Activated CD8-positive, alpha-beta T cell treated with anti-CD3 and anti-CD28 coated beads for 36 hours (primary cell): Measurements from ENCODE around the gene PCDHA1. TPM values are rescaled to one million over a fixed set of nuclear protein-coding genes. Genes with fewer than 3 reads are reported as not detected.

Experiments used
- ATAC-seq: fragments of 200-7000 bp; cut with Tn5 transposase; one replicate; pipeline ENCODE4 v1.10.0; 2021; ENCODE audit warnings: mild to moderate bottlenecking, moderate library complexity
- CTCF ChIA-PET: fragments of 350-600 bp; sonication (Branson Sonifier 250); formaldehyde crosslinking; loops from one replicate; lab custom pipeline; 2021; ENCODE audit warnings: antibody characterized with exemption; lab: Charles Lee
- POLR2A ChIA-PET: fragments of 350-600 bp; sonication (Branson Sonifier 250); formaldehyde crosslinking; loops from one replicate; lab custom pipeline; 2021; ENCODE audit warnings: antibody characterized with exemption; lab: Charles Lee
- DNase-seq: peaks from one replicate; pipeline ENCODE4 v3.0.0-alpha.2; 2020
- H3K27ac Mint-ChIP-seq: one replicate; pipeline ENCODE4 v1.8.0; 2021; ENCODE audit warnings: mild to moderate bottlenecking, mixed read lengths
- H3K27me3 Mint-ChIP-seq: one replicate; pipeline ENCODE4 v1.8.0; 2021; ENCODE audit warnings: mixed read lengths
- H3K36me3 Mint-ChIP-seq: one replicate; pipeline ENCODE4 v1.8.0; 2021; ENCODE audit warnings: low read depth, mixed read lengths
- H3K4me1 Mint-ChIP-seq: one replicate; pipeline ENCODE4 v1.8.0; 2021; ENCODE audit warnings: low read depth, mixed read lengths
- H3K4me3 Mint-ChIP-seq: one replicate; pipeline ENCODE4 v1.8.0; 2021; ENCODE audit warnings: mild to moderate bottlenecking, moderate library complexity, mixed read lengths
- H3K9me3 Mint-ChIP-seq: one replicate; pipeline ENCODE4 v1.8.0; 2021; ENCODE audit warnings: mixed read lengths
- intact Hi-C: fragments of 100-400 bp; cut with micrococcal nuclease; formaldehyde crosslinking; loops from one replicate; pipeline ENCODE4 v1.10.0; 2022
- total RNA-seq, 2 experiments: library from RNA; stranded (reverse); gene quantifications; one replicate each; pipeline ENCODE4 v1.2.3, GENCODE V29; 2021
- TF ChIP-seq, protein P1 (sequence below): fragments of 200-600 bp; IDR thresholded peaks from one replicate; pipeline ENCODE4 v1.8.0; 2022; ENCODE audit warnings: antibody characterized with exemption, mild to moderate bottlenecking

The PCDHA1 gene
- total RNA-seq, 2 experiments from 2014 or later = not detected

GRCh38 chr5:140877262-140877581 lies 91.3 kb downstream of the PCDHA1 start:
- intact Hi-C loops = no loop called here
- CTCF ChIA-PET = no interaction called here
- no peak overlapping the region for H3K27ac Mint-ChIP-seq
- TF ChIP-seq, protein P1, sequence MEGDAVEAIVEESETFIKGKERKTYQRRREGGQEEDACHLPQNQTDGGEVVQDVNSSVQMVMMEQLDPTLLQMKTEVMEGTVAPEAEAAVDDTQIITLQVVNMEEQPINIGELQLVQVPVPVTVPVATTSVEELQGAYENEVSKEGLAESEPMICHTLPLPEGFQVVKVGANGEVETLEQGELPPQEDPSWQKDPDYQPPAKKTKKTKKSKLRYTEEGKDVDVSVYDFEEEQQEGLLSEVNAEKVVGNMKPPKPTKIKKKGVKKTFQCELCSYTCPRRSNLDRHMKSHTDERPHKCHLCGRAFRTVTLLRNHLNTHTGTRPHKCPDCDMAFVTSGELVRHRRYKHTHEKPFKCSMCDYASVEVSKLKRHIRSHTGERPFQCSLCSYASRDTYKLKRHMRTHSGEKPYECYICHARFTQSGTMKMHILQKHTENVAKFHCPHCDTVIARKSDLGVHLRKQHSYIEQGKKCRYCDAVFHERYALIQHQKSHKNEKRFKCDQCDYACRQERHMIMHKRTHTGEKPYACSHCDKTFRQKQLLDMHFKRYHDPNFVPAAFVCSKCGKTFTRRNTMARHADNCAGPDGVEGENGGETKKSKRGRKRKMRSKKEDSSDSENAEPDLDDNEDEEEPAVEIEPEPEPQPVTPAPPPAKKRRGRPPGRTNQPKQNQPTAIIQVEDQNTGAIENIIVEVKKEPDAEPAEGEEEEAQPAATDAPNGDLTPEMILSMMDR = no peak
- ATAC-seq (no peak), DNase-seq (no peak)
- POLR2A ChIA-PET = no interaction called here
- peaks cover 42% of the 10 kb centered on the region for H3K27me3 Mint-ChIP-seq
- H3K4me3 Mint-ChIP-seq = no peak overlapping the region
- H3K4me1 Mint-ChIP-seq = no peaks in the 10 kb centered on the region
- H3K9me3 Mint-ChIP-seq = peaks cover 15% of the 10 kb centered on the region
- H3K36me3 Mint-ChIP-seq = peaks cover 13% of the 10 kb centered on the region

GRCh38 chr5:140881889-140882590 lies 96.1 kb downstream of the PCDHA1 start, which contains the start of gene PCDHA13:
Gene PCDHA13 (plus strand): TSS chr5:140882124. CDS start chr5:140882269, 145 bp downstream.
- TF ChIP-seq, protein P1 = peak; percentile 33
- Mint-ChIP-seq H3K36me3 (peaks cover 8% of the 10 kb centered on the region), H3K4me1 (no peaks in the 10 kb centered on the region), H3K27me3 (peaks cover 24% of the 10 kb centered on the region), H3K9me3 (peaks cover 18% of the 10 kb centered on the region), H3K27ac (no peak within 1 kb of the TSS), H3K4me3 (no peak within 1 kb of the TSS)
- CTCF ChIA-PET = interaction anchor here (0.7 kb wide), 1 partner anchor 159 kb away, joined by 3 read pairs; no protein-coding TSS in a partner anchor
- POLR2A ChIA-PET = no interaction called here
- ATAC-seq (no peak), DNase-seq (no peak)
- intact Hi-C loops = no loop called here

- no peak for ATAC-seq
- POLR2A ChIA-PET = no interaction called here
- CTCF ChIA-PET = interaction anchor here (0.7 to 1.2 kb wide), 2 partner anchors 41 to 158 kb away, joined by 3 read pairs; no protein-coding TSS in a partner anchor
- Mint-ChIP-seq H3K9me3 (peaks cover 18% of the 10 kb centered on the region), H3K27me3 (peaks cover 26% of the 10 kb centered on the region), H3K4me3 (no peak overlapping the region), H3K27ac (no peak overlapping the region), H3K4me1 (no peaks in the 10 kb centered on the region), H3K36me3 (peaks cover 8% of the 10 kb centered on the region)
- TF ChIP-seq, protein P1 = no peak
- no peak for DNase-seq
- intact Hi-C loops = no loop called here
Measured at GRCh38 chr5:140882591-140882899, 96.6 kb downstream of the PCDHA1 start.

DNA sequence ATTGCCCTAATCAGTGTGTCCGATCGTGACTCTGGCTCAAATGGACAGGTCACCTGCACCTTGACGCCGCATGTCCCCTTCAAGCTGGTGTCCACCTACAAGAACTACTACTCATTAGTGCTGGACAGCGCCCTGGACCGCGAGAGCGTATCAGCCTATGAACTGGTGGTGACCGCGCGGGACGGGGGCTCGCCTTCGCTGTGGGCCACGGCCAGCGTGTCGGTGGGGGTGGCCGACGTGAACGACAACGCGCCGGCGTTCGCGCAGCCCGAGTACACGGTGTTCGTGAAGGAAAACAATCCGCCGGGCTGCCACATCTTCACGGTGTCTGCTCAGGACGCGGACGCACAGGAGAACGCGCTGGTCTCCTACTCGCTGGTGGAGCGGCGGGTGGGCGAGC lies 97.4 kb downstream of the PCDHA1 start:
- no peaks in the 10 kb centered on the region for H3K4me1 Mint-ChIP-seq
- peaks cover 24% of the 10 kb centered on the region for H3K27me3 Mint-ChIP-seq
- intact Hi-C loops = no loop called here
- TF ChIP-seq, protein P1 = no peak
- ChIA-PET CTCF (interaction anchor here (1.2 kb wide), 1 partner anchor 42 kb away, joined by 3 read pairs; no protein-coding TSS in a partner anchor), POLR2A (no interaction called here)
- H3K9me3 Mint-ChIP-seq = peaks cover 18% of the 10 kb centered on the region
- ATAC-seq (no peak), DNase-seq (no peak)
- no peak overlapping the region for H3K4me3 Mint-ChIP-seq
- no peak overlapping the region for H3K27ac Mint-ChIP-seq
- H3K36me3 Mint-ChIP-seq = peaks cover 8% of the 10 kb centered on the region

DNA sequence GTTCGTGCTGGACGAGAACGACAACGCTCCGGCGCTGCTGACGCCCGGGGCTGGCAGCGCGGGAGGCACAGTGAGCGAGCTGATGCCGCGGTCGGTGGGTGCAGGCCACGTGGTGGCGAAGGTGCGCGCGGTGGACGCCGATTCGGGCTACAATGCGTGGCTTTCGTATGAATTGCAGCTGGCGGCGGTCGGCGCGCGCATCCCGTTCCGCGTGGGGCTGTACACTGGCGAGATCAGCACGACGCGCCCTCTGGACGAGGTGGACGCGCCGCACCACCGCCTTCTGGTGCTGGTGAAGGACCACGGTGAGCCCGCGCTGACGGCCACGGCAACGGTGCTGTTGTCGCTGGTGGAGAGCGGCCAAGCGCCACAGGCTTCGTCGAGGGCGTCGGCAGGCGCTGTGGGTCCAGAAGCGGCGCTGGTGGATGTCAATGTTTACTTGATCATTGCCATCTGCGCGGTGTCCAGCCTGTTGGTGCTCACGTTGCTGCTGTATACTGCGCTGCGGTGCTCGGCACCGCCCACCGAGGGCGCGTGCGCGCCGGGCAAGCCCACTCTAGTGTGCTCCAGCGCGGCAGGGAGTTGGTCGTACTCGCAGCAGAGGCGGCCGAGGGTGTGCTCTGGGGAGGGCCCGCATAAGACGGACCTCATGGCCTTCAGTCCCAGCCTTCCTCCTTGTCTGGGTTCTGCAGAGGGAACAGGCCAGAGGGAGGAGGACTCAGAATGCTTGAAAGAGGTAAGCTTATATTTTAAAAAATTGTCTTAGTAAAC lies 98.2 kb downstream of the PCDHA1 start:
- Mint-ChIP-seq H3K27ac (no peak overlapping the region), H3K4me1 (no peaks in the 10 kb centered on the region), H3K27me3 (peaks cover 21% of the 10 kb centered on the region), H3K36me3 (peaks cover 8% of the 10 kb centered on the region), H3K9me3 (peaks cover 18% of the 10 kb centered on the region), H3K4me3 (no peak overlapping the region)
- ChIA-PET POLR2A (no interaction called here), CTCF (no interaction called here)
- intact Hi-C loops = no loop called here
- no peak for ATAC-seq
- TF ChIP-seq, protein P1 = no peak
- DNase-seq = no peak
